Measurements from ENCODE around the gene HDDC3. TPM values are rescaled to one million over a fixed set of nuclear protein-coding genes. Genes with fewer than 3 reads are reported as not detected.

The HDDC3 gene
- total RNA-seq, 1 experiment from 2014 or later: 18.5 TPM

GRCh38 chr15:90946538-90946937 lies 14.2 kb upstream of the HDDC3 start:
- Histone ChIP-seq H3K27ac (ENCODE audit: low read length) (no peak overlapping the region), H3K4me1 (ENCODE audit: insufficient read depth, low read length) (peaks cover 12% of the 10 kb centered on the region), H4K20me1 (ENCODE audit: low read length) (no peaks in the 10 kb centered on the region), H3K9me3 (ENCODE audit: low read length) (no peaks in the 10 kb centered on the region), H2AFZ (ENCODE audit: low read length) (no peak overlapping the region), H3K27me3 (ENCODE audit: low read length) (no peaks in the 10 kb centered on the region), H3K4me3 (ENCODE audit: low read length) (no peak overlapping the region), H3K9me2 (replicated peaks; ENCODE audit: low read length) (no peaks in the 10 kb centered on the region), H3K9ac (ENCODE audit: low read length) (no peak overlapping the region), H3K36me3 (ENCODE audit: low read depth, low read length) (peaks cover 38% of the 10 kb centered on the region), H3K4me2 (ENCODE audit: low read length) (no peak overlapping the region), H3K79me2 (ENCODE audit: low read length) (no peaks in the 10 kb centered on the region), H3F3A (ENCODE audit: low read length, unreplicated experiment) (no peaks in the 10 kb centered on the region)
- CTCF ChIA-PET: interaction anchor here (0.9 kb wide), 1 partner anchor 9 kb away, joined by 4 read pairs; no protein-coding TSS in a partner anchor
- TF ChIP-seq CTCF (conservative IDR thresholded peaks at IDR 0.05; ENCODE audit: low read depth, low read length) (no peak), EZH2phosphoT487 (IDR thresholded peaks at IDR 0.05; ENCODE audit: borderline replicate concordance, low read length) (no peak), EZH2 (IDR thresholded peaks at IDR 0.05; ENCODE audit: low read length, unreplicated experiment) (no peak)
- no TSS peak for BruUV-seq (replicated peaks)
- DNase-seq: no peak
- POLR2A ChIA-PET (ENCODE audit: unreplicated experiment): no interaction called here
- intact Hi-C loops (cut with micrococcal nuclease): no loop called here
- no peak for ATAC-seq

GRCh38 chr15:90945091-90945490 lies 12.7 kb upstream of the HDDC3 start:
- Histone ChIP-seq H3K4me3 (ENCODE audit: low read length) (no peak overlapping the region), H3K9ac (ENCODE audit: low read length) (no peak overlapping the region), H3K27me3 (ENCODE audit: low read length) (no peaks in the 10 kb centered on the region), H4K20me1 (ENCODE audit: low read length) (no peaks in the 10 kb centered on the region), H3K9me3 (ENCODE audit: low read length) (no peaks in the 10 kb centered on the region), H2AFZ (ENCODE audit: low read length) (no peak overlapping the region), H3K79me2 (ENCODE audit: low read length) (no peaks in the 10 kb centered on the region), H3K27ac (ENCODE audit: low read length) (no peak overlapping the region), H3K4me1 (ENCODE audit: insufficient read depth, low read length) (peaks cover 11% of the 10 kb centered on the region), H3K4me2 (ENCODE audit: low read length) (no peak overlapping the region), H3K36me3 (ENCODE audit: low read depth, low read length) (peaks cover 33% of the 10 kb centered on the region), H3K9me2 (replicated peaks; ENCODE audit: low read length) (no peaks in the 10 kb centered on the region), H3F3A (ENCODE audit: low read length, unreplicated experiment) (no peaks in the 10 kb centered on the region)
- TF ChIP-seq EZH2 (IDR thresholded peaks at IDR 0.05; ENCODE audit: low read length, unreplicated experiment) (no peak), CTCF (conservative IDR thresholded peaks at IDR 0.05; ENCODE audit: low read depth, low read length) (no peak), EZH2phosphoT487 (IDR thresholded peaks at IDR 0.05; ENCODE audit: borderline replicate concordance, low read length) (no peak)
- POLR2A ChIA-PET (ENCODE audit: unreplicated experiment): no interaction called here
- no peak for ATAC-seq
- intact Hi-C loops (cut with micrococcal nuclease): no loop called here
- CTCF ChIA-PET: no interaction called here
- no peak for DNase-seq
- no TSS peak for BruUV-seq (replicated peaks)

- POLR2A ChIA-PET (ENCODE audit: unreplicated experiment): no interaction called here
- no TSS peak for BruUV-seq (replicated peaks)
- H2AFZ ChIP-seq (ENCODE audit: low read length): no peak overlapping the region
- H3K27ac ChIP-seq (ENCODE audit: low read length): no peak overlapping the region
- H3K27me3 ChIP-seq (ENCODE audit: low read length): no peaks in the 10 kb centered on the region
- no peaks in the 10 kb centered on the region for H3K79me2 ChIP-seq (ENCODE audit: low read length)
- no peak for DNase-seq
- intact Hi-C loops (cut with micrococcal nuclease): no loop called here
- no peak overlapping the region for H3K4me3 ChIP-seq (ENCODE audit: low read length)
- CTCF ChIA-PET: no interaction called here
- peaks cover 36% of the 10 kb centered on the region for H3K36me3 ChIP-seq (ENCODE audit: low read depth, low read length)
- no peaks in the 10 kb centered on the region for H3K4me1 ChIP-seq (ENCODE audit: insufficient read depth, low read length)
- no peaks in the 10 kb centered on the region for H3F3A ChIP-seq (ENCODE audit: low read length, unreplicated experiment)
- no peaks in the 10 kb centered on the region for H3K9me3 ChIP-seq (ENCODE audit: low read length)
- H3K4me2 ChIP-seq (ENCODE audit: low read length): no peak overlapping the region
- no peaks in the 10 kb centered on the region for H3K9me2 ChIP-seq (replicated peaks; ENCODE audit: low read length)
- TF ChIP-seq EZH2 (IDR thresholded peaks at IDR 0.05; ENCODE audit: low read length, unreplicated experiment) (no peak), EZH2phosphoT487 (IDR thresholded peaks at IDR 0.05; ENCODE audit: borderline replicate concordance, low read length) (no peak), CTCF (conservative IDR thresholded peaks at IDR 0.05; ENCODE audit: low read depth, low read length) (no peak)
- no peak overlapping the region for H3K9ac ChIP-seq (ENCODE audit: low read length)
- ATAC-seq: no peak
- H4K20me1 ChIP-seq (ENCODE audit: low read length): no peaks in the 10 kb centered on the region
These were observed 10.2 kb upstream of the HDDC3 start for GRCh38 chr15:90942354-90943120.
